Loucy (cell line): ENCODE results near the gene VWF.
"Not testable (repeated sequence)": the region's sequence is repeated elsewhere in the genome, so short reads cannot be mapped to it uniquely, and the experiment has no call there.

Experiments
- CTCF ChIP-seq: fragments of 200-600 bp; sonication (generic); conservative IDR thresholded peaks from 2 replicates; pipeline ENCODE4 v1.5.1; 2014; ENCODE audit warnings: mild to moderate bottlenecking, antibody characterized with exemption, low read length
- EZH2phosphoT487 ChIP-seq: fragments of 200-600 bp; IDR thresholded peaks from 2 replicates; pipeline ENCODE4 v1.6.1; 2018; ENCODE audit warnings: antibody characterized with exemption, mild to moderate bottlenecking, moderate library complexity, borderline replicate concordance

GRCh38 chr12:6142368-6143302 lies 18.2 kb upstream of the VWF start:
- TF ChIP-seq CTCF, EZH2phosphoT487: not testable (repeated sequence)
